Cardiac fibroblast (primary cell): ENCODE results near the gene WNK2.

ENCODE experiments used
- DNase-seq, 2 donors: peaks; one replicate each; pipeline versions ENCODE4 v3.0.0 to v3.0.0-alpha.2; 2010; ENCODE audit warnings: low read depth in 2 of 2
- H3K4me3 ChIP-seq, 2 donors: replicated peaks in 1 of 2; 1 replicate in 1 of 2; 2 replicates in 1 of 2; pipeline ENCODE4 v1.5.1; 2011; ENCODE audit warnings: low read depth in 2 of 2, low read length in 2 of 2, mild to moderate bottlenecking in 2 of 2, moderate library complexity in 1 of 2
- TF ChIP-seq, protein P1 (sequence below): IDR thresholded peaks from one replicate; pipeline ENCODE4 v1.5.1; 2011; ENCODE audit warnings: low read depth, mild to moderate bottlenecking, low read length, inconsistent platforms

The WNK2 gene

DNA sequence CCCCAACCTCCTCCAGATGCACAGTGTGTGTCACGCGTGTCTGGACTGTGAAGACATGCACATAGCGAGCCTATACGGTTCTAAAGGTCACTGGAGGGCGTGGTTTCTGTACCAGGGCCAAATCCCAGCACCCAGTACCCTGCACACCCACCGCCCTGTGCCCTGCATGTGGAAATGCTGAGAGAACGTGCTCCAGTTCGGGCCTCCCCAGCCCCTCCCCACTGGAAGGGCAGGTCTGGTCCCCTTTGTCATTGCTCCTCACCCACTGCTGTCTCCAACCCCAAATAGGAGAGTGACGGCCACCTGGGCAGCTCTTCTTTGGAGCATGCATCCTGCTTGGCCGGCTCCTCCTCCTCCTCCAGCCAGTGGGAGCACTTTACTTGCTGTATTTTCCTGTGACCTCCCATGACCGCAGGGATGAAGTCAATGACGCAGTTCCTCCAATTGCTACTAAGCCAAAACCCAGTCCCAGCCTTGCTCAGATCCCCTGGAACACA, 116.7 kb downstream of the WNK2 start:
- H3K4me3 ChIP-seq, result no peak overlapping the region
- TF ChIP-seq, protein P1, sequence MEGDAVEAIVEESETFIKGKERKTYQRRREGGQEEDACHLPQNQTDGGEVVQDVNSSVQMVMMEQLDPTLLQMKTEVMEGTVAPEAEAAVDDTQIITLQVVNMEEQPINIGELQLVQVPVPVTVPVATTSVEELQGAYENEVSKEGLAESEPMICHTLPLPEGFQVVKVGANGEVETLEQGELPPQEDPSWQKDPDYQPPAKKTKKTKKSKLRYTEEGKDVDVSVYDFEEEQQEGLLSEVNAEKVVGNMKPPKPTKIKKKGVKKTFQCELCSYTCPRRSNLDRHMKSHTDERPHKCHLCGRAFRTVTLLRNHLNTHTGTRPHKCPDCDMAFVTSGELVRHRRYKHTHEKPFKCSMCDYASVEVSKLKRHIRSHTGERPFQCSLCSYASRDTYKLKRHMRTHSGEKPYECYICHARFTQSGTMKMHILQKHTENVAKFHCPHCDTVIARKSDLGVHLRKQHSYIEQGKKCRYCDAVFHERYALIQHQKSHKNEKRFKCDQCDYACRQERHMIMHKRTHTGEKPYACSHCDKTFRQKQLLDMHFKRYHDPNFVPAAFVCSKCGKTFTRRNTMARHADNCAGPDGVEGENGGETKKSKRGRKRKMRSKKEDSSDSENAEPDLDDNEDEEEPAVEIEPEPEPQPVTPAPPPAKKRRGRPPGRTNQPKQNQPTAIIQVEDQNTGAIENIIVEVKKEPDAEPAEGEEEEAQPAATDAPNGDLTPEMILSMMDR, result no peak
- no peak for DNase-seq

GRCh38 chr9:93301291-93301811, 117.4 kb downstream of the WNK2 start:
- TF ChIP-seq, protein P1, result no peak
- no peak overlapping the region for H3K4me3 ChIP-seq
- DNase-seq, result no peak

DNA sequence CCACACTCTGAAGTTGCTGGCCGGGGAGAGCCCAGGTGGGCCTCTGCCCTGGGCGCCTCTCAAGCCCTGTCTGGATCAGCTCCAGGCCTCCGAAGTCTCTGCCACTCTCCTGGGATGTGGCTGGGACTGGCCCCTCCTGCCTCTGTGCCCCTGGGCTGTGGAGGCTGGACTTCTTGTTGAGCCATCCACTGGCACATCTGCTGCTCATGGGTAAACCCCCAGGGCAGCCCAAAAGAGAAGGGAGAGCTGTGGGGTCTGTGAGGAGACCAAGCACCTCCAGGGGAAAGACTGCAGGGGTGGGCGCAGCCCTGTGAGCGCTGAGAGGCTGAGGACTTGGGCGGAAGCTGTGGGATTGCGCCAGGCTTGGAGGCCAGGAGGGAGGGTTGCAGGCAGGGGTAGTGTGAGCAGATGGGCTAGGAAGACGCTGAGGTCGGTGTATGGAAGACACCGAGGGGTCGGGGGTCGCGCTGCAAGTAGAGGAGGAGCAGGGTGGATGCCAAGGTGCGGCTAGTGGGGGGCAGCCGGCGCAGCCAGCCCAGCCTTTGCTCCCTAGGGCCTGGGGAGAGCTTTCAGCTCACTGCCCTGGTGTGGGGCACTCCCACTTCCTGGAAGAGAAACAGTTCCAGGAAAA, 118.1 kb downstream of the WNK2 start:
- H3K4me3 ChIP-seq, result no peak overlapping the region
- TF ChIP-seq, protein P1, result no peak
- no peak for DNase-seq

- peak; percentile 66 to 75 for DNase-seq
- TF ChIP-seq, protein P1, result peak; percentile 71
- no peak overlapping the region for H3K4me3 ChIP-seq
Observed at GRCh38 chr9:93302586-93303257, 118.8 kb downstream of the WNK2 start.

- no peak for DNase-seq
- TF ChIP-seq, protein P1, result no peak
- H3K4me3 ChIP-seq, result no peak overlapping the region
Observed at GRCh38 chr9:93303258-93303771, 119.4 kb downstream of the WNK2 start.

- TF ChIP-seq, protein P1, result no peak
- DNase-seq, result no peak
- no peak overlapping the region for H3K4me3 ChIP-seq
Observed at GRCh38 chr9:93303806-93304573, 120.1 kb downstream of the WNK2 start.
